OCI-LY7 (cell line): ENCODE data around the gene CFAP61.

Source experiments
- CTCF ChIP-seq: fragments of 200-600 bp; sonication (generic); conservative IDR thresholded peaks from 2 replicates; pipeline ENCODE4 v1.5.1; 2014; ENCODE audit warnings: mild to moderate bottlenecking, antibody characterized with exemption, low read length, moderate library complexity, mixed read lengths
- EZH2phosphoT487 ChIP-seq: fragments of 200-600 bp; sonication (generic); IDR thresholded peaks from 2 replicates; pipeline ENCODE4 v1.6.1; 2018; ENCODE audit warnings: low read depth, borderline replicate concordance, mild to moderate bottlenecking, mixed run types, antibody characterized with exemption, low read length, moderate library complexity, mixed read lengths

GRCh38 chr20:20134941-20135575 is 82.7 kb downstream of the CFAP61 start:
- TF ChIP-seq CTCF (no peak), EZH2phosphoT487 (no peak)
